HCT116 (cell line): Measurements from ENCODE around the gene CNST. TPM values are rescaled to one million over a fixed set of nuclear protein-coding genes. Genes with fewer than 3 reads are reported as not detected.

Source experiments
- ATAC-seq: fragments of 200-7000 bp; cut with Tn5 transposase; 2 replicates; pipeline ENCODE4 v1.9.1; 2020; ENCODE audit warnings: mild to moderate bottlenecking, moderate library complexity
- BruUV-seq: library from RNA; stranded (reverse); fragments of 400-500 nt; replicated peaks from 2 replicates; lab custom pipeline; 2021; lab: Mats Ljungman, UMichigan
- CTCF ChIA-PET: fragments of 300-600 bp; sonication (Branson Sonifier 250); formaldehyde crosslinking; loops from one replicate; lab custom pipeline; 2021; ENCODE audit warnings: antibody characterized with exemption; lab: Charles Lee
- POLR2A ChIA-PET: fragments of 300-600, 350-600 bp; sonication (Branson Sonifier 250); formaldehyde crosslinking; loops from one replicate; lab custom pipeline; 2021; ENCODE audit warnings: antibody characterized with exemption; lab: Charles Lee
- RAD21 ChIA-PET, 2 experiments: fragments of 300-600 bp; sonication (Branson Sonifier 250); formaldehyde crosslinking; loops; one replicate each; lab custom pipeline; 2023; ENCODE audit warnings: low total read pairs in 2 of 2; ENCODE audit not compliant: uncharacterized antibody in 2 of 2, unreplicated experiment in 2 of 2, low non-redundant PET in 1 of 2; lab: Charles Lee
- DNase-seq: peaks from one replicate; pipeline ENCODE4 v3.0.0-alpha.2; 2010; ENCODE audit warnings: low read depth, low spot score
- H2AFZ ChIP-seq: fragments of 200-600 bp; shearing (Covaris generic), sonication (generic); 2 replicates; pipeline ENCODE4 v1.6.1; 2017; ENCODE audit warnings: low read depth, mixed run types, mixed read lengths, antibody characterized with exemption, low read length; ENCODE audit not compliant: poor library complexity, severe bottlenecking
- H3K27ac ChIP-seq: 2 replicates; pipeline ENCODE4 v1.5.1; 2012; ENCODE audit warnings: low read depth, low read length
- H3K27me3 ChIP-seq: fragments of 200-600 bp; sonication (generic); 2 replicates; pipeline ENCODE4 v1.6.1; 2016; ENCODE audit warnings: mixed run types, low read length, mixed read lengths; ENCODE audit not compliant: insufficient read depth
- H3K36me3 ChIP-seq, 2 experiments: fragments of 200-500 bp in 1 of 2; fragments of 200-600 bp in 1 of 2; sonication (Bioruptor generic) in 1 of 2; sonication (generic) in 1 of 2; 2 replicates each; pipeline versions ENCODE4 v1.5.1 to v1.6.1; 2014 to 2016; ENCODE audit warnings: low read length in 2 of 2, inconsistent platforms in 1 of 2, mixed read lengths in 1 of 2, mixed run types in 1 of 2; ENCODE audit not compliant: insufficient read depth in 2 of 2, control insufficient read depth in 1 of 2
- H3K4me1 ChIP-seq, 2 experiments: fragments of 200-600 bp in 1 of 2; sonication (generic) in 1 of 2; 2 replicates each; pipeline versions ENCODE4 v1.5.1 to v1.6.1; 2012 to 2017; ENCODE audit warnings: low read length in 2 of 2, inconsistent platforms in 1 of 2, mild to moderate bottlenecking in 1 of 2, mixed read lengths in 1 of 2, mixed run types in 1 of 2, moderate library complexity in 1 of 2; ENCODE audit not compliant: insufficient read depth in 2 of 2, control insufficient read depth in 1 of 2
- H3K4me2 ChIP-seq: fragments of 200-600 bp; sonication (generic); 2 replicates; pipeline ENCODE4 v1.6.1; 2017; ENCODE audit warnings: mixed run types, low read length, mixed read lengths
- H3K4me3 ChIP-seq, 2 experiments: fragments of 200-600 bp in 1 of 2; sonication (generic) in 1 of 2; replicated peaks in 1 of 2; 2 replicates each; pipeline ENCODE4 v1.5.1; 2011 to 2016; ENCODE audit warnings: low read length in 2 of 2, control low read depth in 1 of 2, low read depth in 1 of 2, mild to moderate bottlenecking in 1 of 2, mixed read lengths in 1 of 2, mixed run types in 1 of 2
- H3K79me2 ChIP-seq: fragments of 200-600 bp; sonication (generic); 2 replicates; pipeline ENCODE4 v1.6.1; 2017; ENCODE audit warnings: mild to moderate bottlenecking, mixed run types, low read length, moderate library complexity, mixed read lengths; ENCODE audit not compliant: insufficient read depth
- H3K9ac ChIP-seq: fragments of 200-600 bp; sonication (generic); 2 replicates; pipeline ENCODE4 v1.6.1; 2016; ENCODE audit warnings: low read length, mixed read lengths
- H3K9me2 ChIP-seq: fragments of 200-600 bp; sonication (generic), shearing (Covaris generic); 2 replicates; pipeline ENCODE4 v1.6.1; 2017; ENCODE audit warnings: mixed run types, mild to moderate bottlenecking, moderate library complexity; ENCODE audit not compliant: insufficient read depth
- H3K9me3 ChIP-seq, 2 experiments: fragments of 200-500 bp in 1 of 2; fragments of 200-600 bp in 1 of 2; sonication (Bioruptor generic) in 1 of 2; sonication (generic) in 1 of 2; 2 replicates each; pipeline ENCODE4 v1.6.1; 2014 to 2017; ENCODE audit warnings: low read length in 2 of 2, mixed read lengths in 2 of 2, inconsistent platforms in 1 of 2, low read depth in 1 of 2, mild to moderate bottlenecking in 1 of 2, mixed run types in 1 of 2, moderate library complexity in 1 of 2; ENCODE audit not compliant: control insufficient read depth in 1 of 2, insufficient read depth in 1 of 2
- H4K20me1 ChIP-seq: fragments of 200-600 bp; sonication (generic), shearing (Covaris generic); 2 replicates; pipeline ENCODE4 v1.6.1; 2017; ENCODE audit warnings: mixed run types, mild to moderate bottlenecking, moderate library complexity; ENCODE audit not compliant: insufficient read depth
- CEBPB ChIP-seq: IDR thresholded peaks from 2 replicates; pipeline ENCODE4 v1.6.1; 2012; ENCODE audit warnings: low read depth
- CTCF ChIP-seq, 3 experiments: fragments of 200-600 bp in 1 of 3; sonication (generic) in 1 of 3; IDR thresholded peaks in 2 of 3; conservative IDR thresholded peaks in 1 of 3; 2 replicates each; pipeline ENCODE4 v1.5.1; 2012 to 2017; ENCODE audit warnings: low read depth in 2 of 3, low read length in 2 of 3, antibody characterized with exemption in 1 of 3, borderline replicate concordance in 1 of 3, control low read depth in 1 of 3, mild to moderate bottlenecking in 1 of 3, mixed read lengths in 1 of 3, mixed run types in 1 of 3, moderate library complexity in 1 of 3; ENCODE audit not compliant: insufficient read depth in 1 of 3
- EGR1 ChIP-seq: IDR thresholded peaks from 2 replicates; pipeline ENCODE4 v1.6.1; 2012; ENCODE audit warnings: low read depth
- EZH2phosphoT487 ChIP-seq: fragments of 200-600 bp; IDR thresholded peaks from 2 replicates; pipeline ENCODE4 v1.6.1; 2018; ENCODE audit warnings: antibody characterized with exemption, borderline replicate concordance
- FOSL1 ChIP-seq: IDR thresholded peaks from 2 replicates; pipeline ENCODE4 v1.6.1; 2012; ENCODE audit warnings: low read depth
- REST ChIP-seq: IDR thresholded peaks from 2 replicates; pipeline ENCODE4 v1.6.1; 2012; ENCODE audit warnings: low read depth
- SP1 ChIP-seq: IDR thresholded peaks from 2 replicates; pipeline ENCODE4 v1.6.1; 2012; ENCODE audit warnings: low read depth
- TCF7L2 ChIP-seq: IDR thresholded peaks from 2 replicates; pipeline ENCODE4 v1.7.0; 2011; ENCODE audit warnings: borderline replicate concordance, inconsistent platforms; ENCODE audit not compliant: insufficient read depth, insufficient read length; ENCODE audit errors: extremely low read depth
- YY1 ChIP-seq: IDR thresholded peaks from 2 replicates; pipeline ENCODE4 v1.6.1; 2011; ENCODE audit warnings: low read length, low read depth, moderate library complexity, mild to moderate bottlenecking; ENCODE audit not compliant: insufficient replicate concordance; ENCODE audit errors: extremely low read depth
- ZBTB33 ChIP-seq: IDR thresholded peaks from 2 replicates; pipeline ENCODE4 v1.6.1; 2011; ENCODE audit warnings: mild to moderate bottlenecking, low read length, moderate library complexity; ENCODE audit not compliant: insufficient replicate concordance; ENCODE audit errors: extremely low read depth
- ZFX ChIP-seq: fragments of 450-650 bp; IDR thresholded peaks from 2 replicates; pipeline ENCODE4 v1.6.1; 2017
- intact Hi-C: fragments of 100-400 bp; cut with micrococcal nuclease; formaldehyde crosslinking; loops from 2 replicates; pipeline ENCODE4 v1.10.0; 2022
- total RNA-seq: library from RNA; stranded (reverse); gene quantifications from one replicate; pipeline ENCODE4 v1.2.1, GENCODE V29; 2021; ENCODE audit not compliant: unreplicated experiment

CNST gene
- total RNA-seq, 1 experiment from 2014 or later, result 13.5 TPM

GRCh38 chr1:246678816-246679793 is 112.8 kb downstream of the CNST start:
- TF ChIP-seq EGR1 (no peak), EZH2phosphoT487 (no peak), FOSL1 (no peak), CEBPB (no peak), CTCF (IDR thresholded peaks at IDR 0.05 in 2 of 3, conservative IDR thresholded peaks at IDR 0.05 in 1 of 3; ENCODE audit: borderline replicate concordance in 1 of 3, insufficient read depth in 1 of 3, low read depth in 2 of 3, low read length in 2 of 3) (no peak), REST (no peak), SP1 (no peak), ZBTB33 (no peak), TCF7L2 (no peak), ZFX (no peak), YY1 (no peak)
- TF ChIP-seq, all 23 proteins: peak for 0
- CTCF ChIA-PET, result interaction anchor here (1.6 kb wide), 1 partner anchor 10 kb away, joined by 3 read pairs; no protein-coding TSS in a partner anchor
- intact Hi-C loops, result no loop called here
- Histone ChIP-seq H3K27ac (no peak overlapping the region), H3K9me2 (no peaks in the 10 kb centered on the region), H3K9me3 (no peaks in the 10 kb centered on the region), H4K20me1 (no peaks in the 10 kb centered on the region), H3K79me2 (no peaks in the 10 kb centered on the region), H3K4me2 (no peak overlapping the region), H3K9ac (no peak overlapping the region), H3K36me3 (no peaks in the 10 kb centered on the region), H3K4me3 (no peak overlapping the region), H3K4me1 (no peaks in the 10 kb centered on the region), H3K27me3 (no peaks in the 10 kb centered on the region), H2AFZ (no peak overlapping the region)
- RAD21 ChIA-PET, result no interaction called here
- no peak for DNase-seq
- ATAC-seq, result no peak
- POLR2A ChIA-PET, result no interaction called here
- no TSS peak for BruUV-seq
